BLaER1 (cell line): ENCODE data around the gene CLSTN2.
"Not testable (repeated sequence)": the region's sequence is repeated elsewhere in the genome, so short reads cannot be mapped to it uniquely, and the experiment has no call there.

Experiments
- H3K27ac ChIP-seq: shearing (Covaris generic); formaldehyde crosslinking; 2 replicates; pipeline ENCODE4 v1.8.1; 2022
- H3K27me3 ChIP-seq: shearing (Covaris generic); formaldehyde crosslinking; 2 replicates; pipeline ENCODE4 v1.8.1; 2022
- H3K36me3 ChIP-seq: shearing (Covaris generic); formaldehyde crosslinking; 2 replicates; pipeline ENCODE4 v1.8.1; 2022
- H3K4me1 ChIP-seq: shearing (Covaris generic); formaldehyde crosslinking; 2 replicates; pipeline ENCODE4 v1.8.1; 2022
- H3K4me2 ChIP-seq: shearing (Covaris generic); formaldehyde crosslinking; 2 replicates; pipeline ENCODE4 v1.8.1; 2022
- H3K4me3 ChIP-seq: shearing (Covaris generic); formaldehyde crosslinking; 2 replicates; pipeline ENCODE4 v1.8.1; 2022
- H3K9ac ChIP-seq: shearing (Covaris generic); formaldehyde crosslinking; 2 replicates; pipeline ENCODE4 v1.8.1; 2022
- H3K9me3 ChIP-seq: shearing (Covaris generic); formaldehyde crosslinking; 2 replicates; pipeline ENCODE4 v1.8.1; 2022
- H4K20me1 ChIP-seq: shearing (Covaris generic); formaldehyde crosslinking; 2 replicates; pipeline ENCODE4 v1.8.1; 2022
- Cebpa-rat ChIP-seq: shearing (Covaris generic); IDR thresholded peaks from 2 replicates; pipeline ENCODE4 v1.8.1; 2022

CLSTN2 gene

DNA sequence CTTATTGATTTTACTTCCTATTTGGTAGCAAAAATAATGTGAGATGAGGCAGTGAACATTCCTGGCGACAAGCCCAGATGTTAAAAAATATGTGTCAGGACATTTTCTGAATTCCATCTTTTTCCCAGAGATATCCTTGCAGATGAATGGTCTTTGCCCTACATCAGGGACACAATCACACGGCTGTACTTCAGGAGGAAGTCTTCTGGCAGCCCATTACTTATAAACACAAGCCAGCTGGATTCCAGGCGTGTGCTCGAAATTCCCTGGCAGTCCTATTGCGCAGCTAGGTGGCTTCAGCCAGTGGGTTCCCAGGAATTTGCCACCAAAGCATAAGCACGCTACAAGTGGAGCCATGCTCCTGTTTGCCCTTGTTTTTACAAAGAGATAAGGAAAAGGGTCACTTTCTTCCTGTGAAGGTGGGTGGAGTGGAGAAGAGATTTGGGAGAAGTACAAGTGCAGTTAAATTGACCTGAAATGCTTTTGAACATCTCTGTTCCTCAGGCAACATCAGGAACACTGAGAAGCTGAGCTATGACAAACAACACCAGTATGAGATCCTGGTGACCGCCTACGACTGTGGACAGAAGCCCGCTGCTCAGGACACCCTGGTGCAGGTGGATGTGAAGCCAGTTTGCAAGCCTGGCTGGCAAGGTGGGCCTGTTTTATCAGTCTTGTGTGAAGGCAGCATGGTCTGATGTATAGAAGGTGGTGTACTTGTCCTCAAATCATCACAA lies 485.8 kb downstream of the CLSTN2 start:
- Histone ChIP-seq H3K4me1 (no peaks in the 10 kb centered on the region), H3K4me2 (no peak overlapping the region), H3K27me3 (no peaks in the 10 kb centered on the region), H3K27ac (no peak overlapping the region), H3K9ac (no peak overlapping the region), H3K4me3 (no peak overlapping the region), H4K20me1 (no peaks in the 10 kb centered on the region), H3K36me3 (no peaks in the 10 kb centered on the region), H3K9me3 (no peaks in the 10 kb centered on the region)
- TF ChIP-seq Cebpa-rat: no peak

DNA sequence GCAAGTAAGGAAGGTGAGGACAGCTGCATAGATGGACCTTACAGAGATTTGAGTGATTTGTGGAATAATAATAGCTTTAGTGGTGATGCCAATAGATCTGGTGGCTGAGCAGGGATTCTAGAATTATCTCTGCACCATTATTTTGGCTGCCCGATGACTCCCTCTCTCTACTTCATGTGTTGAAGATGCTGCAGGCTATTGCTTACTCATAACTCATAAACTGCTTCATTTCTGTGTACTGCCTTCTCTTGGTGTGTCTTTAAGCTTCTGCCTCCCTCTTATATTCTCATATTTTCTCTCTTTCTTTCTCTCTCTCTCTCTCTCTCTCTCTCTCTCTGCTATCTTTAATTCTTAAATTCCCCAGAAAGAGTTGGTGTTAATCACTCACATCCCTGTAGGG lies 486.9 kb downstream of the CLSTN2 start:
- H4K20me1 ChIP-seq: no peaks in the 10 kb centered on the region
- no peaks in the 10 kb centered on the region for H3K27me3 ChIP-seq
- H3K9me3 ChIP-seq: no peaks in the 10 kb centered on the region
- H3K4me1 ChIP-seq: no peaks in the 10 kb centered on the region
- H3K36me3 ChIP-seq: no peaks in the 10 kb centered on the region
- no peak overlapping the region for H3K4me3 ChIP-seq
- no peak overlapping the region for H3K4me2 ChIP-seq
- no peak for TF ChIP-seq Cebpa-rat
- no peak overlapping the region for H3K9ac ChIP-seq
- H3K27ac ChIP-seq: no peak overlapping the region

DNA sequence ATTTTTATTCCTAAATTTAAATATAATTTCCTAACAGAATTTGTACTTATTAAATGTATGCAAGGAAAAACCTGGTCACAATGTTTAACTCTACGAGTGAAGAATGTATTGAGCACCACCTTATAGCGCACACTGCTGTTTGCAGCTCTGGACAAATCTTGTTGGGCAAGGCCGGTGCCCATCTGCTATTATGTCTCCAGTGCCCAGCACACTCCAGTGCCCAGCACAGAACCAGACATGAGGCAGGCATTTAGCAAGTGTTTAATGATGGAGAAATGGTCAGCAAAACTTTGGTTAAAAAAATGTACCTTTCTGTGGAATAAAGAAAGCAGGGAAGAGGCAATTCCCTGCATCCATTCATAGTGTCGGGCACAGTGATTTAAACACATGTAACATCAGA lies 488.2 kb downstream of the CLSTN2 start:
- no peak for TF ChIP-seq Cebpa-rat
- Histone ChIP-seq H4K20me1 (no peaks in the 10 kb centered on the region), H3K36me3 (no peaks in the 10 kb centered on the region), H3K9me3 (no peaks in the 10 kb centered on the region), H3K4me1 (no peaks in the 10 kb centered on the region), H3K9ac (no peak overlapping the region), H3K4me2 (no peak overlapping the region), H3K27me3 (no peaks in the 10 kb centered on the region), H3K4me3 (no peak overlapping the region), H3K27ac (no peak overlapping the region)

DNA sequence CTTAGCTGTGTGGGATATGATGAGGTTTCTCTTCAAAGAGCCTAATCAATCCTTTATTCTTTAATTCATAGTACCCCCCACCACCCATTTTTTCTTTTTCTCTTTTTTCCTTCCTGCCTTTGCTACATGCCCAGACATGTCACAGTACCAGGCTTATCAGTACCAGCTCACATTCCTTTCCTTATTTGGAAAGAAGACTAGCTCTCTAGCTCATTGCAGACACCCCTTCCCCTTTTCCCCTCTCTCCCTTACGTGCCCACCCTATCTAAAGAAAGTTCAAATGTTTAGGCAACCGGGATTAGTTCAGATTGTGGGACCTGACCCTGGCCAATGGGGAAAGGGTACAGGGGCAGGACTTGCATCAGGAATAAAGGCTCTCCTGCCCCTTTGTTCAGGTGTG lies 488.6 kb downstream of the CLSTN2 start:
- H3K9me3 ChIP-seq, H3K27ac ChIP-seq, H3K9ac ChIP-seq: not testable (repeated sequence)

DNA sequence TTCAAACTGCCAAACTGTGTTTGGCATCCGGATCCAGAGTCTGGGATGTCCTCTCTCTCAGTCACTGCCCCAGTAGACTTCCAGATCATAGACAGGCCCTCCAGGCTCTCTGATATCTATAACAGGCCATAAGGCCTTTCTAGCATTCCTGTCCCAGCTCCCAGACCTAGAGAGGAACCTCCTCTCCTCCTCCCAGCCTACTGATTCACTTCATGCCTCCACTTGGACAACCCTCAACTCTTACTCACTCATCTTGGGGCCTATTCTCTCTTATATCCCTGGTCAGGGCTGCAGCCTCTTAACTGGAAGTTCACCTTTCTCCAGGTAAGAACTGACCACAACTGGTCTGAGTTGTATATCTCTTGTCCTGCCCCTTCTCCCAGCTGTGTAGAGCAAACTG lies 489.2 kb downstream of the CLSTN2 start:
- H3K4me1 ChIP-seq: no peaks in the 10 kb centered on the region
- H3K27me3 ChIP-seq: no peaks in the 10 kb centered on the region
- no peaks in the 10 kb centered on the region for H4K20me1 ChIP-seq
- H3K36me3 ChIP-seq: no peaks in the 10 kb centered on the region
- H3K4me2 ChIP-seq: no peak overlapping the region
- H3K4me3 ChIP-seq: no peak overlapping the region
- no peak for TF ChIP-seq Cebpa-rat
- H3K9ac ChIP-seq: no peak overlapping the region
- no peaks in the 10 kb centered on the region for H3K9me3 ChIP-seq
- H3K27ac ChIP-seq: no peak overlapping the region

More for the DNA sequence above, 488.6 kb downstream of the CLSTN2 start:
- H4K20me1 ChIP-seq, H3K4me2 ChIP-seq, H3K4me3 ChIP-seq, H3K27me3 ChIP-seq, H3K4me1 ChIP-seq, H3K36me3 ChIP-seq: not testable (repeated sequence)

DNA sequence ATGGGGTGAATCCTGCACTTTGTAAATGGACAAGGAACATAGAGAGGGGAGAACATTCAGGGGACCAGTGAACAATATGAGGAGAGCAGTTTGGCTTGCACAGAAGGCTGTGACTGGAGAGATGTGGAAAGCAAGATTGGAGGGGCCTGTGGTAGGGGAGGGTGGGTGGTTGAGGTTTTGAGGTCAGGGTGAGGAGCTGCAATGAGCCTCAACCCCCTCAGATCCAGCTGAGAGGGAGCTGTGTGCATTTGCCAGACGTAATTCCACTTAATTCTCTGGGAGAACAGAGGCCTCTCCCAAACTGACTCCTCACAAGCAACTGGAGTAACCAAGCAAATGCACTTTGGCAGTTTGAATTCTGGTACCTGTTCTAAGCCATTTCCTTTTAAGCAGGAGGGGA lies 489.7 kb downstream of the CLSTN2 start:
- H3K9me3 ChIP-seq: no peaks in the 10 kb centered on the region
- TF ChIP-seq Cebpa-rat: no peak
- H3K4me1 ChIP-seq: no peaks in the 10 kb centered on the region
- H4K20me1 ChIP-seq: no peaks in the 10 kb centered on the region
- H3K9ac ChIP-seq: no peak overlapping the region
- no peaks in the 10 kb centered on the region for H3K27me3 ChIP-seq
- H3K4me3 ChIP-seq: no peak overlapping the region
- no peak overlapping the region for H3K4me2 ChIP-seq
- H3K36me3 ChIP-seq: no peaks in the 10 kb centered on the region
- no peak overlapping the region for H3K27ac ChIP-seq

DNA sequence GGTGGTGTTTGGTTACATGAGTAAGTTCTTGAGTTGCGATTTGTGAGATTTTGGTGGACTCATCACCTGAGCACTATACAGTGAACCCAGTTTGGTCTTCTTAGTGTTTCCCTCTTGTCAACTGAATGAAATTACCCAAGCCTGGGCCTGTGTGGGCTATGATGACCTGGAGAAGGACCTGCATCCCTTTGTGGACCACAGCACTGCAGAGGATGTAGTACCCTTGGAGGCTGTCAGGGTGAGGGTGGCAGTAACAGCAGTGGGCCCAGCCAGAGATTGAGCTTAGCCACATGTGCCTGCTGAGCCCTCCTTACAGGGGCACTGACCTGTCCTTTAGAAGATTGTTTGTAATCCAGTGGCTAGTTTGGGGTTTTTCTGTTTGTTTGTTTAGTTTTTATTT lies 492.8 kb downstream of the CLSTN2 start:
- Histone ChIP-seq H3K27me3 (no peaks in the 10 kb centered on the region), H3K36me3 (no peaks in the 10 kb centered on the region), H3K27ac (no peak overlapping the region), H3K9ac (no peak overlapping the region), H3K4me2 (no peak overlapping the region), H3K4me3 (no peak overlapping the region), H3K4me1 (no peaks in the 10 kb centered on the region), H3K9me3 (no peaks in the 10 kb centered on the region), H4K20me1 (no peaks in the 10 kb centered on the region)
- TF ChIP-seq Cebpa-rat: no peak

DNA sequence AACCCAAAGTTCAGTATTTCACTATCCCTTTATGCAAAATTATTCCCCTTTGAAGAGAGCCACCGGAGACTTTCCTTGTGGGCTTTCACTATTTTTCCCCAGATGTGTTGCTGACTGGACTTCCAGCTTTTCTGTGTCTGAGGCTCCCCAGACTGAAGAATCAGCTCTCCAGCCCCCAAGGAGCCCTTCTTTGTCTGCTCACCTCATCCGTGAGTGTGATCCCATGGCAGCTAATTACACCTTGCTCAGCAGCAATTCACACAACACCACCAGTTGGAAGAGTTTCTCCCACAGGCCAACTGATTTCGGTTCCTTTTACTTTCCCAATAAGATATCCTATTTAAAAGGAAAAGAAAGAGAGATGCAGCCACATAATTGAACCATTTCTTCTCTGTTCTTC lies 493.4 kb downstream of the CLSTN2 start:
- Histone ChIP-seq H3K4me1 (no peaks in the 10 kb centered on the region), H4K20me1 (no peaks in the 10 kb centered on the region), H3K27me3 (no peaks in the 10 kb centered on the region), H3K4me3 (no peak overlapping the region), H3K9ac (no peak overlapping the region), H3K27ac (no peak overlapping the region), H3K36me3 (no peaks in the 10 kb centered on the region), H3K9me3 (no peaks in the 10 kb centered on the region), H3K4me2 (no peak overlapping the region)
- TF ChIP-seq Cebpa-rat: no peak

DNA sequence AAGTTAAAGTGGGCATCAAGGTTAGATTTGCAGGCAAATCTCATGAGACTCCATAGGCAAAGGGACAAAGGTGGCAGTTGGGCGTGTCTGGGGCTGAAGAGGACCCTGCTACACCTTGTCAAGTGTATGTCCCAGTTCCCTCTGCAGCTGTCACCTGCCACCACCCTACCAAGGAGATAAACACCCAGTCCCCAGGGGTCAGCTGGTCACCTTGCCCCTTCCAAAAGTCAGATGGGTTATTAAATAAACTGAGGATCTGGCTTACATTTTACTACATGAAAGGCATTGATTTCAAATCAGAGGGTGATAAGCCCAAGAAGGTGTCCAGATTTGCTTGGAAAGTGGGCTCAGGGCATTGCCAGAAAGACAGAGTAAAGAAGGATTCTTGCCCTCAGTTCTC lies 494.8 kb downstream of the CLSTN2 start:
- Histone ChIP-seq H3K36me3 (no peaks in the 10 kb centered on the region), H3K27me3 (no peaks in the 10 kb centered on the region), H3K4me1 (no peaks in the 10 kb centered on the region), H3K4me2 (no peak overlapping the region), H3K9me3 (no peaks in the 10 kb centered on the region), H3K9ac (no peak overlapping the region), H3K4me3 (no peak overlapping the region), H4K20me1 (no peaks in the 10 kb centered on the region), H3K27ac (no peak overlapping the region)
- no peak for TF ChIP-seq Cebpa-rat

DNA sequence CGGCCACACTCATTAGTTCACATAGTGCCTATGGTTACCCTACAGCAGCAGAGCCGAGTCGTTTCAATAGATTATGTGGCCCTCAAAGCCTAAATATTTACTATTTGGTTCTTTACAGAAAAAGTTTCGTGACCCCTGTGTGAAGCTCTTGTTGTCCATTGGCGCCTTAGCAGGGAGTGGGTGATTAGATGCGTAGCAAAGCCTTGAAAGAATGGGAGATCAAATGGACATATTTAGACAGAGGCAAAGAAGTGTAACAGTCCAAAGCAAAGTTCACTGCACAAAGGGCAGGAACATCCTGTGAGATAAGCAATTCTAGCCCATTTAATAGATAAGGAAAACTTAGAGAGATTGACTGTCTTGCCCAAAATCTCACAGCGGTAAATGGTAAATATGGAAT lies 495.5 kb downstream of the CLSTN2 start:
- TF ChIP-seq Cebpa-rat: no peak

DNA sequence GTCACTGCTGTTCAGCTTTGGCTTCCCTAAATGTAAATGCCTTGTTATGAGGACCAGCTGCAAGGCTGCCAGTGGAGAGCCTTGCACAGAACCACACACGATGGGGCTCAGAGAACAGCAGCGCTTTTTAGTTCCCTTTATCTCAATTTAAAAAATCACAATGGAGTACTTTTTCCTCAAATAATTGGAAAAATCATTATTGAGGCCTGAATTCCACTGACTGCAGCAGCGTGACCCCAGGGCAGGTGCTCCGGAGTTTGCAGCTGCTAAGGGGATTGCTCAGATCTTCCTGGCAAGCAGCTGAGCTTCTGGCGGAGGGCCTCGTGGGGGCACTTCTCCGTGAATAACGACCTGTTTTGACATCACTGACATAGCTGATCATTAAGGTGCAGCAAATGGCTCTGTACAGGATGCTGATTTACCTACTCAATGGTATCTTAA lies 497.3 kb downstream of the CLSTN2 start:
- Histone ChIP-seq H3K4me3 (no peak overlapping the region), H3K4me1 (no peaks in the 10 kb centered on the region), H3K27ac (no peak overlapping the region), H3K9ac (no peak overlapping the region), H3K4me2 (no peak overlapping the region), H3K9me3 (no peaks in the 10 kb centered on the region), H3K36me3 (no peaks in the 10 kb centered on the region), H4K20me1 (no peaks in the 10 kb centered on the region), H3K27me3 (no peaks in the 10 kb centered on the region)
- TF ChIP-seq Cebpa-rat: no peak

More for the DNA sequence above, 495.5 kb downstream of the CLSTN2 start:
- H3K27me3 ChIP-seq: no peaks in the 10 kb centered on the region
- H4K20me1 ChIP-seq: no peaks in the 10 kb centered on the region
- H3K4me2 ChIP-seq: no peak overlapping the region
- H3K9me3 ChIP-seq: no peaks in the 10 kb centered on the region
- H3K9ac ChIP-seq: no peak overlapping the region
- no peaks in the 10 kb centered on the region for H3K36me3 ChIP-seq
- no peak overlapping the region for H3K27ac ChIP-seq
- H3K4me1 ChIP-seq: no peaks in the 10 kb centered on the region
- no peak overlapping the region for H3K4me3 ChIP-seq
